Spinal cord (tissue), 10 donors: ENCODE measurements around the gene PDZD2. TPM values are rescaled to one million over a fixed set of nuclear protein-coding genes. Genes with fewer than 3 reads are reported as not detected.
A peak's percentile ranks its signal among the peaks of the same experiment; 100 is the strongest.
"Not testable (repeated sequence)": the region's sequence is repeated elsewhere in the genome, so short reads cannot be mapped to it uniquely, and the experiment has no call there.

Experiments
- DNase-seq, 6 donors: peaks; one replicate each; pipeline versions ENCODE4 v3.0.0 to v3.0.0-alpha.2; 2013 to 2015; ENCODE audit warnings: low spot score in 6 of 6, low read depth in 4 of 6
- H3K27ac ChIP-seq: one replicate; pipeline ENCODE4 v1.5.1; 2013; ENCODE audit warnings: low read depth, low read length, control low read depth
- H3K27me3 ChIP-seq: one replicate; pipeline ENCODE4 v1.6.1; 2013; ENCODE audit warnings: low read length; ENCODE audit not compliant: control insufficient read depth, insufficient read depth
- H3K36me3 ChIP-seq: one replicate; pipeline ENCODE4 v1.6.1; 2013; ENCODE audit warnings: low read length; ENCODE audit not compliant: control insufficient read depth, insufficient read depth
- H3K4me1 ChIP-seq: one replicate; pipeline ENCODE4 v1.6.1; 2013; ENCODE audit warnings: low read length; ENCODE audit not compliant: control insufficient read depth, insufficient read depth
- H3K4me3 ChIP-seq: one replicate; pipeline ENCODE4 v1.5.1; 2013; ENCODE audit warnings: low read depth, low read length, control low read depth
- H3K9me3 ChIP-seq: one replicate; pipeline ENCODE4 v1.6.1; 2013; ENCODE audit warnings: low read length; ENCODE audit not compliant: control insufficient read depth, insufficient read depth
- WGBS: methylation state at CpG from one replicate; pipeline ENCODE4 v1.1.5; 2013; ENCODE audit warnings: missing lambda C conversion rate; ENCODE audit not compliant: insufficient coverage; 5-methylcytosine and 5-hydroxymethylcytosine counted together
- polyA plus RNA-seq, 2 donors: library from polyadenylated mRNA; unstranded; fragments of 120-200 nt; gene quantifications; one replicate each; pipeline ENCODE4 v1.2.1, GENCODE V29; 2013; ENCODE audit not compliant: insufficient read length in 2 of 2
- total RNA-seq, 2 donors: library from RNA; depleted of rRNA in 1 of 2; stranded (reverse); fragments of 120-200 nt in 1 of 2; fragments of >200 nt in 1 of 2; gene quantifications; one replicate each; pipeline versions ENCODE4 v1.2.3 to v1.2.4, GENCODE V29; 2013 to 2014
- donor health status: healthy.

The PDZD2 gene
- total and polyA plus RNA-seq, 4 donors: 22.1 to 40.2 (median 34.9) TPM

DNA sequence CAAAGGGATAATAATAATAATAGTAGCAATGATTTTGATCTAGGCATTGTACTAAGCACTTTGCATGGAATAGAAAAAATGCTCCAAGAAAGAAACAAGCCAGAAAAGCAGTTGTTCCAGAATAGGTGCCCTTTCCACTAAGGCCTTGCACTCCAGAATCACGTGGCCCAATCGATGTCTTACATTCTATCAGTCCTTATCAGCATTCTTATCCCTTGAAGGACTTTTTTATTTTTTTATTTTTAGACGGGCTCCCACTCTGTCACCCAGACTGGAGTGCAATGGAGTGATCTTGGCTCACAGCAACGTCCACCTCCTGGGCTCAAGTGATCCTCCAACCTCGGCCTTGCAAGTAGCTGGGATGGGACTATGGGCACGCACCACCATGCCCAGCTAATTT lies 36.5 kb downstream of the PDZD2 start:
- DNase-seq: no peak
- no peak overlapping the region for H3K27ac ChIP-seq
- H3K27me3 ChIP-seq: no peaks in the 10 kb centered on the region
- no peaks in the 10 kb centered on the region for H3K36me3 ChIP-seq
- no peak overlapping the region for H3K4me3 ChIP-seq
- 95% methylated on average over 6 of the region's 6 CpGs for WGBS
- peaks cover 18% of the 10 kb centered on the region for H3K4me1 ChIP-seq
- no peaks in the 10 kb centered on the region for H3K9me3 ChIP-seq

DNA sequence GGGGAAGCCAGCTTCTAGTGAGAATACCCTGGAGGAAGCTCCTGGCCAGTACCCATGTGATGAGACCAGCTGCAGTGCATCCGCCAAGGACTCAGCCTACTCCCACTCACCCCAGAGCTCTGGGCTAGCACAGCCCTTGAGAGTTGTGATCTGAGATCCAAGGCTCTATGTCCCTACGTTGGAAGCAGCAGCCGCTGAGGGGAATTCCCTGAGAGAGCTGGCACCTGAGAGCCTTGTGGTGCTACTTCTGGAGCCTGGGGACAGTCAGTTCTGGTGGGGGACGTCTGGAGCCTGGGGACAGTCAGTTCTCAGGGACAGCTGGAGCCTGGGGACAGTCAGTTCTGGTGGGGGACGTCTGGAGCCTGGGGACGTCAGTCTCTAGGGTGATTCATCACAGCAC lies 39.2 kb downstream of the PDZD2 start:
- no peaks in the 10 kb centered on the region for H3K27me3 ChIP-seq
- WGBS: 51% methylated on average over 3 of the region's 6 CpGs
- no peak for DNase-seq
- no peaks in the 10 kb centered on the region for H3K36me3 ChIP-seq
- H3K4me3 ChIP-seq: no peak overlapping the region
- H3K9me3 ChIP-seq: no peaks in the 10 kb centered on the region
- peaks cover 13% of the 10 kb centered on the region for H3K4me1 ChIP-seq
- no peak overlapping the region for H3K27ac ChIP-seq

DNA sequence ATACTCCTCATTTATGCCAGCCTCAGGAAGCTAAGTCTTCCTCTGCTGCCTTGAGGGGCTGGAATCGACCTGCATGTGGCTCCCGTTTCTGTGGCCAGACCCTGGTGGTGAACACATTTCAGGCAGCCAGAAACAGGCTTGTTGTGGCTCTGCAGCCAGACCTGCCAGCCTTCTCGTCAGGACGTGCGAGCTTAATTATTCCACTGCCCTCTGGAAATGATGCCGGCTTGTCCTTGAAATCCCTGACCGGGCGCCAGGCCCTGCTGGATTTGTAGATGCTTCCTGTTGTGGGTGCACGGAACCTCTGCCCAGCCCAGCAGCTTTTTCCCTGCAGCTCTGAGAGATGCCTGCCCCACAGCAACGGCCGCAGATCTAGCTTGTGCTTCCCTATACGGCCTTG lies 41.6 kb downstream of the PDZD2 start:
- Histone ChIP-seq H3K4me1 (peaks cover 13% of the 10 kb centered on the region), H3K4me3 (no peak overlapping the region), H3K27ac (no peak overlapping the region), H3K27me3 (no peaks in the 10 kb centered on the region), H3K9me3 (no peaks in the 10 kb centered on the region), H3K36me3 (no peaks in the 10 kb centered on the region)
- DNase-seq: peak in 1 of 6 donors; percentile 51
- 51% methylated on average over 12 of the region's 12 CpGs for WGBS

DNA sequence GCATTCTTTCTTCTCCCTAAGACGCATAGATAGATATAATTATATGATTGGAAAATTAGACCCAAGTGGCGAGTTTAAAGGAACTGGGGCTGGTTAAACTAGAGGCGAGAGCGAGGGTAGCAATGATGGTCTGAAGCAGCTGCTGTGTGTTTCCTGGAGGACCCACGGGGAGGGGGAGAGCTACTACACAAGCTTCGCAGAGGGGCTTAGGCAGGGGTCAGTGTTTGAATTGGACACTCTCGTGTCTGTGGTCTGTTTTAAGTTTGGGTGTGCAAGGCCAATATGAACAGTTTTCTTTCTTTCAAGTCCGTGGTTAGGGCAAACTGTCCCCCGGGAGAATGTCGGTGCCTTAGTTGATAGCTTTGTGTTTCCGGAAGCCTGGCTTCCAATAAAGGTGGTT lies 43.1 kb downstream of the PDZD2 start:
- no peak overlapping the region for H3K27ac ChIP-seq

DNA sequence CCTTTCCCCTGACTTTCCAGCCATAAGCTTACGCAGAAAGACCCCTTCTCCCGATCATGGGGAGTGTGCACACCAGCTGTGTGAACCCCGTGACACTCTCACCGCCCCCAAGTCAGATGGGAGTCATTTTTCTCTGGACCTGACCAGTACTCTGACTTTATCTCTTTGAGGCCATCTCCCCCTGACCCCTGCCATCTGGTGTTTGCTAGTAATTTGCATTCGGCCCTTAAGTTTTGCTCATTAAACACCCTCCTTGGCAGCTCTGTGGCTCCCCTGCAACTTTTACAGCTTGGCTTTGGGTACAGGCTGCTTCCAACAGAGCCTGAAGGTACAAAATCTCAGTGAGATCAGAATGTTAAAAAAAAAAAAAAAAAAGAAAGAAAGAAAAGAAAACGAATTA lies 43.9 kb downstream of the PDZD2 start:
- Histone ChIP-seq H3K4me3 (no peak overlapping the region), H3K9me3 (no peaks in the 10 kb centered on the region), H3K27me3 (no peaks in the 10 kb centered on the region), H3K27ac (no peak overlapping the region), H3K36me3 (no peaks in the 10 kb centered on the region), H3K4me1 (peaks cover 13% of the 10 kb centered on the region)
- peak in 2 of 6 donors; percentile 35 to 40 for DNase-seq
- 37% methylated on average over 4 of the region's 6 CpGs for WGBS

More for the DNA sequence above, 43.1 kb downstream of the PDZD2 start:
- no peaks in the 10 kb centered on the region for H3K9me3 ChIP-seq
- 44% methylated on average over 6 of the region's 11 CpGs for WGBS
- peaks cover 13% of the 10 kb centered on the region for H3K4me1 ChIP-seq
- no peak overlapping the region for H3K4me3 ChIP-seq
- DNase-seq: peak in 2 of 6 donors; percentile 27 to 82
- no peaks in the 10 kb centered on the region for H3K27me3 ChIP-seq
- no peaks in the 10 kb centered on the region for H3K36me3 ChIP-seq

DNA sequence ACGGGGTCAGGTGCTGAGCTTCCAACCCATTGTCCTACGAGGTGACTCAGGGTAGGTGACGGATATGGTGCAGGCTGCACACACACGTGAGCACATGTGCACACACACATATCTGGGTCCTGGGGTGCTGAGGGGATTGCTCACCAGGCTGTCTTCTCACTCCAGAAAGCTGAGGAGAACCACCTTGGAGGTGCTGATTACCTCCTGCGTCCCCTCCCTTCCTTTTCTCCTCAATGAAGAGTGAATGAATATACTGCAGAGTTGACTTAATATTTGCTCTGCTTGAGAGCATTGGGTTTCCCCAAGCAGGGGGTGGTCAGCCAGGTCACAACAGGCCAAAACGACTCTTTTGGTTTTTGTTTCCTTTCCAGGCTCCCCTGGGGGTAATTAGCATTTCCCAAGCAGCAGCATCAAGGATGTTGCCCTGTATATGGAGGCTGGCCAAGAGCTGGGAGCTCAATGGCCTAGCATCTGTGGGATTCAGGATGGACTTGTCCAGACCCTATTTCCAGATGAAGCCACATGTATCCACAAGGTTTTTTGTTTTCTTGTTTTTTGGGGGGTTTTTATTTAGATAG lies 49.7 kb downstream of the PDZD2 start:
- Histone ChIP-seq H3K4me1 (peaks cover 12% of the 10 kb centered on the region), H3K27ac (no peak overlapping the region), H3K27me3 (no peaks in the 10 kb centered on the region), H3K9me3 (no peaks in the 10 kb centered on the region), H3K36me3 (no peaks in the 10 kb centered on the region), H3K4me3 (no peak overlapping the region)
- DNase-seq: peak in 1 of 6 donors; percentile 17
- 27% methylated on average over 3 of the region's 6 CpGs for WGBS

DNA sequence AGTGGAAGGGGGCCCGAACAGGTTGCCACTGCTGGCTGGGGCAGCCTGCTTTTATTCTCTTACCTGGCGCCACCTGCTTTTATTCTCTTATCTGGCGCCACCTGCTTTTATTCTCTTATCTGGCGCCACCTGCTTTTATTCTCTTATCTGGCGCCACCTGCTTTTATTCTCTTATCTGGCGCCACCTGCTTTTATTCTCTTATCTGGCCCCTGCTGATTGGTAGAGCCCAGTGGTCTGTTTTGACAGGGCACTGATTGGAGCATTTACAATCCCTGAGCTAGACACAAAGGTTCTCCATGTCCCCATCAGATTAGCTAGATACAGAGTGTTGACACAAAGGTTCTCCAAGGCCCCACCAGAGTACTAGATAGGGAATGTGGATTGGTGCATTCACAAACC lies 52.5 kb downstream of the PDZD2 start:
- H3K27ac ChIP-seq, H3K36me3 ChIP-seq, H3K4me3 ChIP-seq, H3K9me3 ChIP-seq, DNase-seq, H3K27me3 ChIP-seq: not testable (repeated sequence)
- whole genome bisulfite sequencing: 100% methylated on average over 2 of the region's 6 CpGs
- peaks cover 12% of the 10 kb centered on the region for H3K4me1 ChIP-seq

DNA sequence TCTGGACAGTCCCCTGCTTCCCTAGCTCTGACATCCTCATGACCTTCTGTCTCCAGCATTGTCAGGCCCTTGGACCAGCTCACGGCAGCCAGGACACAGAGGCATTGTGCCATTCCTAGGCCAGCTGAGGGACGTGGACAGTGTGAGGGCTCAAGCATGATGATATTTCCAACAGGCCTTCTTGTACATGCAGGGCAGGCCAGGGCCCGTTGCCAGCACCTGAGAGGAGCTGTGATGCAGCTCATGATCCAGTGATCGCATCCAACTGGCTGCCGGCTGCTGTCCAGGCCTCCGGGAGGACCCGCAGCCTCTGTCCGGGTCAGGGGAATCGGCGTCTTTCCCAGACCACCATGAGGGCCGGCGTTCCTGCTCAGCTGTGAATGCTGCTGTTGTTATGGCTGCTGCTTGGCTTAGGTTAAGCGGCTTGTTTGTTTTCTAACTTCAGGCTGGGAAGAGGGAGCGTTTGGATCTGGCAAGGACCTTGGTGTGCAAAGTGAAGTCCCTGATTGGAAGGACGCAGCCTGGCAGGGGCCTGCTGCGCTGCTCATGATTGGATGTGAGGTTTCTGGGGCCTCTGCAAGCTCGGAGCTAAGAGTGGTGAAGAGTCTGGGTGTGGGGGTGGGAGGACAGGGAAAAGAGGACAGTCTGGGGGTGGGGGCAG lies 53.8 kb downstream of the PDZD2 start:
- Histone ChIP-seq H3K4me1 (peaks cover 12% of the 10 kb centered on the region), H3K4me3 (no peak overlapping the region), H3K36me3 (no peaks in the 10 kb centered on the region), H3K27me3 (no peaks in the 10 kb centered on the region), H3K27ac (no peak overlapping the region), H3K9me3 (no peaks in the 10 kb centered on the region)
- peak in 1 of 6 donors; percentile 62 for DNase-seq
- WGBS: 58% methylated on average over 16 of the region's 17 CpGs

DNA sequence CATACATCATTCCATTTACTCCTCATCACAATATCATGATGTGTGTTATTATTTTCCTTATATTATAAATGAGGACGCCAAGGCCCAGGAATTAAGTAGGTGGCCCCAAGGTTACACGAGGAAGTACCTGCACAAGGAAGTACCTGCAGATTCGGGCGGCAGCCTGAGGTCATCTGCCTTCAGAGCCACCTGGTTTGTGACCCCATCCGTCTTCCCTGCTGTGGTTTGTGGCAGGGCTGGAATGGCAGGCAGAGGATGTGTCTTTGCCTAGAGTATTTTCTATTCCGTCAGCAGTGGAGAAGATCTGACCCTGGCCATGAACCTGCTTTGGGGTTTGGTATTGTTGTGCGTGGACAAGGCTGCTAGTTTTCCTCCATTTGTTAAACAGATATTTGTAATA lies 59.7 kb downstream of the PDZD2 start:
- Histone ChIP-seq H3K9me3 (no peaks in the 10 kb centered on the region), H3K27ac (no peak overlapping the region), H3K4me1 (peaks cover 11% of the 10 kb centered on the region), H3K36me3 (no peaks in the 10 kb centered on the region), H3K4me3 (no peak overlapping the region), H3K27me3 (no peaks in the 10 kb centered on the region)
- DNase-seq: no peak
- WGBS: 89% methylated on average over 5 of the region's 7 CpGs

DNA sequence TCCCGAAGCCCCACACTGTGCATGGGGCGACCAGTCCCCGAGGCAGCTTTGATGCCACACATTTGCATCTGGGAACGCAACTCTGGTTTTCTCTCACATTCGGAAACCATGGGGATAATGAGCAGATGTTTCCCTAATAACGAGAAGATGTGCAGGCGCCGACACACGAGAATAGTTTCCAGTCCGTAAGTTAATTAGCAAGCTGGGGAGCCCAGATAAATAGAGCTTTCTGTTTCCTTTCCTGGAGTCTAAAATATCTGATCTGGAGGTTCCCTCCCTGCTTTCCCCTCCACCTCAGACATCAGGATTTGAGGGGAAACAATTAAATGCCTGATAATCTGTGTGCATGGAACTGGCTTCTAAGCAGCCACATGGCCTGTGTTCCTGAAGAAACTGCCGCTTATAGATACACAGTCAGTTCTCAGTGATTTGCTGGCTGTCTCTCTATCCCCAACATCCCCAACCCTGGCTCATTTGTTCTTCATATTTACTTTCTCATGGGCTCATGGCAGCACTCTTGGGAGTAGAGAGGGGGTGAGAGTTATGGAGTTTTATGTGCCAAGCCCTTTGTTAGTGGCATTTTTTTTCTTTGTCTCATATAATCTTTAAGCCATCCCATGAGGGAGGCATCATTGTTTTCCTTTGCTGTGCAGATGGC lies 62.8 kb downstream of the PDZD2 start:
- DNase-seq: peak in 2 of 6 donors; percentile 49 to 96

More for the DNA sequence above, 62.8 kb downstream of the PDZD2 start:
- WGBS: 27% methylated on average over 8 of the region's 11 CpGs
- peaks cover 11% of the 10 kb centered on the region for H3K4me1 ChIP-seq
- H3K4me3 ChIP-seq: no peak overlapping the region
- no peak overlapping the region for H3K27ac ChIP-seq
- no peaks in the 10 kb centered on the region for H3K27me3 ChIP-seq
- H3K36me3 ChIP-seq: no peaks in the 10 kb centered on the region
- H3K9me3 ChIP-seq: no peaks in the 10 kb centered on the region
